ENCODE results near the gene ZNF397. TPM values are rescaled to one million over a fixed set of nuclear protein-coding genes. Genes with fewer than 3 reads are reported as not detected.
A peak's percentile ranks its signal among the peaks of the same experiment; 100 is the strongest.

The ZNF397 gene
- polyA plus RNA-seq, 1 experiment: 3.7 TPM

DNA sequence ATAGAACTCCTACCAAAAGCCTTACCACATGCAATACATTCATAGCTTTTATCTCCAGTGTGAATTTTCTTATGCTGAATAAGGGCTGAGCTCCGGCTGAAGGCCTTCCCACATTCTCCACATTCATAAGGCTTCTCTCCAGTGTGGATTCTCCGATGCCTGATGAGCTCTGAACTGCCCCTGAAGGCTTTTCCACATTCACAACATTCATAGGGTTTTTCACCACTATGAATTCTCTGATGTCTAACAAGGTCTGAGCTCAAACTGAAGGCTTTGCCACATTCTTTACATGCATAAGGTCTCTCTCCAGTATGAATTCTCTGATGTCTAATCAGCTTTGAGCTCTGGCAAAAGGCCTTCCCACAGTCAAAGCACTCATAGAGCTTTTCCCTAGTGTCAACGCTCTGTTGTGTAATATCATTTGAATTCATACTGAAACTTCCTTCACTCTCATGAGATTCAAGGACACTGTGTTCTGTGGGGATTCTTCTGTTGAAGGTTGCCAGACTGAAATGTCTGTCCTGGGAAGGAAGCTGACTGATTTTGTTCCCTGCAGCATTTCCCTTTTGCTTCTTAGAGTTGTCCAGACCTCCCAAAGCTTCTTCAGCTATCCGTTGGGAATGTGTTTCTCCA is 12.9 kb downstream of the ZNF397 start:
- Histone ChIP-seq H3K36me3 (ENCODE audit: control insufficient read depth, insufficient read depth, low read length) (peaks cover 2% of the 10 kb centered on the region), H3K4me3 (ENCODE audit: low read depth, low read length) (no peak overlapping the region), H3K27me3 (ENCODE audit: control insufficient read depth, insufficient read depth, low read length) (no peaks in the 10 kb centered on the region)
- ChIA-PET POLR2A (no interaction called here), CTCF (interaction anchor here (0.6 to 0.9 kb wide), 2 partner anchors 8 to 24 kb away, joined by 3 read pairs; no protein-coding TSS in a partner anchor)
- no peak for DNase-seq (ENCODE audit: low read depth)
- TF ChIP-seq, protein P1, sequence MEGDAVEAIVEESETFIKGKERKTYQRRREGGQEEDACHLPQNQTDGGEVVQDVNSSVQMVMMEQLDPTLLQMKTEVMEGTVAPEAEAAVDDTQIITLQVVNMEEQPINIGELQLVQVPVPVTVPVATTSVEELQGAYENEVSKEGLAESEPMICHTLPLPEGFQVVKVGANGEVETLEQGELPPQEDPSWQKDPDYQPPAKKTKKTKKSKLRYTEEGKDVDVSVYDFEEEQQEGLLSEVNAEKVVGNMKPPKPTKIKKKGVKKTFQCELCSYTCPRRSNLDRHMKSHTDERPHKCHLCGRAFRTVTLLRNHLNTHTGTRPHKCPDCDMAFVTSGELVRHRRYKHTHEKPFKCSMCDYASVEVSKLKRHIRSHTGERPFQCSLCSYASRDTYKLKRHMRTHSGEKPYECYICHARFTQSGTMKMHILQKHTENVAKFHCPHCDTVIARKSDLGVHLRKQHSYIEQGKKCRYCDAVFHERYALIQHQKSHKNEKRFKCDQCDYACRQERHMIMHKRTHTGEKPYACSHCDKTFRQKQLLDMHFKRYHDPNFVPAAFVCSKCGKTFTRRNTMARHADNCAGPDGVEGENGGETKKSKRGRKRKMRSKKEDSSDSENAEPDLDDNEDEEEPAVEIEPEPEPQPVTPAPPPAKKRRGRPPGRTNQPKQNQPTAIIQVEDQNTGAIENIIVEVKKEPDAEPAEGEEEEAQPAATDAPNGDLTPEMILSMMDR (IDR thresholded peaks at IDR 0.05; ENCODE audit: insufficient read depth, low read depth, low read length): no peak

DNA sequence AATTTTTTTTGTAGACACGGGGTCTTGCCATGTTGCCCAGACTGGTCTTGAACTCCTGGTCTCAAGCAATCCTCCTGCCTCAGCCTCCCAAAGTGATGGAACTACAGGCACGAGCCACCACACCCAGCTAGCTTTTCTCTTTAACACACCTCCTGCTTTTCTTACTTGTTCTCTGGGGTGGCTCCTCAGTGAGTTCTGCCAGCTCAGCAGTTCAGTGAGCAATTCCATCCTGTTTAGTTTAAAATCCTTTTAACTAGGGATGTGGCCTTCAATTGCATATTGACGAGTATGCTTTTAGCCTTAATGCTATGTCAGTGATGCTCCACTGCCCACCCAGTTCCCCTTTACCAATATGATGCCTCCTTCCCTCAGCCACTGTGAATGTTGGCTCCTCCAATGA is 16.1 kb downstream of the ZNF397 start:
- TF ChIP-seq, protein P1 (IDR thresholded peaks at IDR 0.05; ENCODE audit: insufficient read depth, low read depth, low read length): no peak
- Histone ChIP-seq H3K27me3 (ENCODE audit: control insufficient read depth, insufficient read depth, low read length) (no peaks in the 10 kb centered on the region), H3K36me3 (ENCODE audit: control insufficient read depth, insufficient read depth, low read length) (no peaks in the 10 kb centered on the region; the same call in 1 of the 2 replicates), H3K4me3 (ENCODE audit: low read depth, low read length) (no peak overlapping the region)
- CTCF ChIA-PET: no interaction called here
- POLR2A ChIA-PET: no interaction called here
- DNase-seq (ENCODE audit: low read depth): no peak

DNA sequence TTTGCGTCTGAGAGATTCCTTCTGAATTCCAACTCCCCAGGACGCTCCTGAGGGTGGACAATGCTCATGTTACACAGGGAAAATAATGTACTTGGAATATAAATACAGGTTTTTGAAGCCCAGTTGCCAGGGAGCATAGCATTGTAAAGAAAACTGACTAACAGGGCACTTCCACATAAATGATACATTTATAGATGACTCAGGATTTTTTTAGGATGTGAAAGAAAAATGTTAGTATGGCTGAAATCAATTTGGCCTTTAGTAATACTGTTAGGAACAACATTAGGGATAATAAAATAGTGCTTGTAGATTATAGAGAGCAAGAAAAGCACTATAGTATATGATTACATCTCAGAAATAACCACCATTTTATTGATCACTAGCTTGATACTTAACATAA is 23.6 kb downstream of the ZNF397 start:
- peaks cover 1% of the 10 kb centered on the region; the same call in 1 of the 2 replicates for H3K36me3 ChIP-seq (ENCODE audit: control insufficient read depth, insufficient read depth, low read length)
- DNase-seq (ENCODE audit: low read depth): no peak
- H3K27me3 ChIP-seq (ENCODE audit: control insufficient read depth, insufficient read depth, low read length): no peaks in the 10 kb centered on the region
- H3K4me3 ChIP-seq (ENCODE audit: low read depth, low read length): no peak overlapping the region
- CTCF ChIA-PET: interaction anchor here (1.0 to 1.2 kb wide), 2 partner anchors 10 to 21 kb away, joined by 3 read pairs; no protein-coding TSS in a partner anchor
- POLR2A ChIA-PET: no interaction called here
- TF ChIP-seq, protein P1 (IDR thresholded peaks at IDR 0.05; ENCODE audit: insufficient read depth, low read depth, low read length): no peak

DNA sequence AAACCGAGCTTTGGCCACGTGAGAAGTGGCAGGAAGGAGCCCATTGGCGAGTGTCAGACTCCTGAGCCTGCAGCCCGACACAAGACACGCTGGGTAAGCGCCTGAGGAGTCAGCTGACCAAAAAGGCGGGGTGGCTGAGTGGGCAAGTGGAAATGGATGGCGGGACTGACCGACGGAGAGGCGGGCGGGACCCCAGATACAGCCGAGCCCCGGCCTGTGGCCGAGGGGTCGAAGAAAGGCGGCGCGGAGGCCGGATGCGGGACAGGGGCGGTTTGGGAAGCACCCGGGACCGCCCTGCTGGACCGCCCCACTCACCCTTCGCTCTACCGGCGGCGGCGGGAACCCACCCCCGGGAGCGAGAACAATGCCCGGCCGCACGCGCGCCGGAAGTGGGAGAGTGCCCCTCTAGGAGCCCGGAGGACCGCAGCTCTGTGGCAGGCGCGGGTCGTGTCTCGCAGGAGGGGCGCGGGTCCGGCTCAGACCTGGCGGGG is 26.4 kb downstream of the ZNF397 start:
- DNase-seq (ENCODE audit: low read depth): no peak
- CTCF ChIA-PET: no interaction called here
- Histone ChIP-seq H3K27me3 (ENCODE audit: control insufficient read depth, insufficient read depth, low read length) (no peaks in the 10 kb centered on the region), H3K4me3 (ENCODE audit: low read depth, low read length) (peak overlapping the region; percentile 13), H3K36me3 (ENCODE audit: control insufficient read depth, insufficient read depth, low read length) (peaks cover 1% of the 10 kb centered on the region; the same call in 1 of the 2 replicates)
- POLR2A ChIA-PET: no interaction called here
- TF ChIP-seq, protein P1 (IDR thresholded peaks at IDR 0.05; ENCODE audit: insufficient read depth, low read depth, low read length): no peak

DNA sequence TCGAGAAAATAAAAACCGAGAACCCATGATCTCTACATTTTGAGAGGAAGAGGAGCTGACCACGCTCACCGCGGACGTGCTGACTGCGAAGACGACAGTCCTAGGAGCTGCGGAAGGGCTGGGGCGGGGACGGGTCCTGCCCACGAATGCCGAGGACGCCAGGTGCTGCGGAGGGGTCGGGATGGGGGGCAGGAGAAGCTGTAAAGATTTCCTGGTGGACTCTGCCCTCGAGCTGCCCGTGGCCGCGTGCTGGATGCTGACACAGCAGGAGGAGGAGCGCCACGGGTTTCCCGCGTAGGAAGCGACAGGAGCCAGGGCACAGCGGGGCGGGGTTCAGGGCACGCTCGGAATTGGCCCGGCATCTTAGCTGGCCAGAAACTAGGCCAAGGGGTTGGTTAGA is 27.0 kb downstream of the ZNF397 start:
- no peak for DNase-seq (ENCODE audit: low read depth)
- H3K36me3 ChIP-seq (ENCODE audit: control insufficient read depth, insufficient read depth, low read length): peaks cover 1% of the 10 kb centered on the region; the same call in 1 of the 2 replicates
- H3K4me3 ChIP-seq (ENCODE audit: low read depth, low read length): peak overlapping the region; percentile 4; the same call in 1 of the 2 replicates
- H3K27me3 ChIP-seq (ENCODE audit: control insufficient read depth, insufficient read depth, low read length): no peaks in the 10 kb centered on the region
- CTCF ChIA-PET: no interaction called here
- POLR2A ChIA-PET: no interaction called here
- TF ChIP-seq, protein P1 (IDR thresholded peaks at IDR 0.05; ENCODE audit: insufficient read depth, low read depth, low read length): no peak
